PFSK-1 (cell line): ENCODE results near the gene UVRAG.

Source experiments
- POLR2AphosphoS5 ChIP-seq: IDR thresholded peaks from 2 replicates; pipeline ENCODE4 v1.6.1; 2012; ENCODE audit warnings: low read depth, mild to moderate bottlenecking, control low read depth, low read length, moderate library complexity
- SIN3A ChIP-seq: IDR thresholded peaks from 2 replicates; pipeline ENCODE4 v1.6.1; 2012; ENCODE audit warnings: mild to moderate bottlenecking, low read length, moderate library complexity, borderline replicate concordance; ENCODE audit not compliant: insufficient read depth
- TAF1 ChIP-seq: IDR thresholded peaks from 2 replicates; pipeline ENCODE4 v1.6.1; 2012; ENCODE audit warnings: low read length, control low read depth, borderline replicate concordance; ENCODE audit not compliant: insufficient read depth

DNA sequence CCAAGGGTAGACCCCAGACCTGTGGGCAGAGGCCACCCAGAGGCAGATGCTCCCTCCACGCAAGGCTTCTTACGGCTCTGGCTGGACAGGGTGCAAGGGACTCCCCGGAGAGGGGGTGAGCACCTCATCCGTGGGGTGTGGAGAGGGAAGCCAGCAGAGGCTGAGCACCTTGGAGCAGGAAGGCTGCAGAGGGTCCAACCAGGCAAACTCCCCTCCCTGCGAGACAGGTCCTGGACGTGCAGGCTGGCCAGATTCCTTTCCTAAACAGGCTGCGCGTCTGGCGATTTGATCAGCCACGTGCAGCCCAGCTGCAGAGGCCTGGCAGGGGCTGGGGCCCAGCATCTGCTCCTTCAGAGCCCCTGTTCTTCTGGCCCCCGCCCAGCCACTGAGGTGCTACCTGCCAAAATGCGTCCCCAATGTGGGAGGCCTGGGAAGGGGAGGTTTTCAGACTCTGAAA is 342.0 kb downstream of the UVRAG start:
- TF ChIP-seq POLR2AphosphoS5 (no peak), SIN3A (no peak), TAF1 (no peak)
